Measurements from ENCODE around the gene MEIKIN.

GRCh38 chr5:131993676-131994075 is 48.2 kb upstream of the MEIKIN start:
- no peak for TF ChIP-seq ZNF274 (IDR thresholded peaks at IDR 0.05; ENCODE audit: low read depth, low read length)
- no peak for TF ChIP-seq SUZ12 (IDR thresholded peaks at IDR 0.05; ENCODE audit: extremely low read depth, insufficient read depth, insufficient read length)
- no peak for TF ChIP-seq YY1 (IDR thresholded peaks at IDR 0.05; ENCODE audit: insufficient read depth, insufficient read length)

Data from NT2/D1 (cell line).